ENCODE measurements around the gene EPAS1.

GRCh38 chr2:46327627-46328026, 30.4 kb downstream of the EPAS1 start:
- TF ChIP-seq CTCF (conservative IDR thresholded peaks at IDR 0.05), result no peak; the same call in 1 of the 2 replicates
- TF ChIP-seq ZFX (IDR thresholded peaks at IDR 0.05), result no peak
